Activated naive CD4-positive, alpha-beta T cell treated with anti-CD3 and anti-CD28 coated beads, Interleukin-2, amount 50 U/mL, for 72 hours (primary cell): Measurements from ENCODE around the gene PCDHA7. TPM values are rescaled to one million over a fixed set of nuclear protein-coding genes. Genes with fewer than 3 reads are reported as not detected.
"Not testable (repeated sequence)": the region's sequence is repeated elsewhere in the genome, so short reads cannot be mapped to it uniquely, and the experiment has no call there.

Experiments
- ATAC-seq, 2 donors: fragments of 150-1000 bp; cut with Tn5 transposase; 2 replicates each; pipeline ENCODE4 v1.10.0; 2021; ENCODE audit warnings: mild to moderate bottlenecking in 2 of 2, moderate library complexity in 2 of 2
- DNase-seq, 2 donors: peaks; one replicate each; pipeline ENCODE4 v3.0.0; 2021 to 2022; ENCODE audit warnings: low spot score in 2 of 2
- H3K27ac Mint-ChIP-seq, 2 donors: one replicate each; pipeline ENCODE4 v1.8.0; 2022; ENCODE audit warnings: mild to moderate bottlenecking in 2 of 2, mixed read lengths in 2 of 2
- H3K36me3 Mint-ChIP-seq, 2 donors: one replicate each; pipeline ENCODE4 v1.8.0; 2022; ENCODE audit warnings: mixed read lengths in 2 of 2
- H3K9me3 Mint-ChIP-seq, 2 donors: one replicate each; pipeline ENCODE4 v1.8.0; 2022; ENCODE audit warnings: mixed read lengths in 2 of 2
- total RNA-seq, 2 donors: library from RNA; stranded (reverse); gene quantifications; one replicate each; pipeline ENCODE4 v1.2.3, GENCODE V29; 2022

Gene PCDHA7
- not detected for total RNA-seq

- DNase-seq = no peak
- Mint-ChIP-seq H3K9me3 (peaks cover 10 to 29% of the 10 kb centered on the region in 2 donors), H3K36me3 (peaks cover 21 to 42% of the 10 kb centered on the region in 2 donors), H3K27ac (no peak within 1 kb of the TSS)
- no peak for ATAC-seq
Observed at GRCh38 chr5:140833993-140834392, at the start of gene PCDHA7. TSS of gene PCDHA7 (plus strand) at chr5:140834269. CDS start at chr5:140834384, 115 bp downstream.

- DNase-seq (no peak), ATAC-seq (no peak)
- H3K27ac Mint-ChIP-seq = peak within 1 kb of the TSS in 1 of 2 donors; percentile 55
- H3K36me3 Mint-ChIP-seq = peaks cover 47 to 64% of the 10 kb centered on the region in 2 donors
- peaks cover 29 to 34% of the 10 kb centered on the region in 2 donors for H3K9me3 Mint-ChIP-seq
Observed at GRCh38 chr5:140785905-140786686, 48.0 kb upstream of the PCDHA7 start, which contains the start of gene PCDHA1. TSS of gene PCDHA1 (plus strand) at chr5:140786140.

DNA sequence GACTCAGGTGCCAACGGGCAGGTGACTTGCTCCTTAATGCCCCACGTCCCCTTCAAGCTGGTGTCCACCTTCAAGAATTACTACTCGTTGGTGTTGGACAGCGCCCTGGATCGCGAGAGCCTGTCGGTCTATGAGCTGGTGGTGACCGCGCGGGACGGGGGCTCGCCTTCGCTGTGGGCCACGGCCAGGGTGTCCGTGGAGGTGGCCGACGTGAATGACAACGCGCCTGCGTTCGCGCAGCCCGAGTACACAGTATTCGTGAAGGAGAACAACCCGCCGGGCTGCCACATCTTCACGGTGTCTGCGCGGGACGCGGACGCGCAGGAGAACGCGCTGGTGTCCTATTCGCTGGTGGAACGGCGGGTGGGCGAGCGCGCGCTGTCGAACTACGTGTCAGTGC, 46.6 kb upstream of the PCDHA7 start:
- H3K36me3 Mint-ChIP-seq = peaks cover 45 to 53% of the 10 kb centered on the region in 2 donors
- peaks cover 28 to 31% of the 10 kb centered on the region in 2 donors for H3K9me3 Mint-ChIP-seq
- not testable (repeated sequence) for DNase-seq, ATAC-seq, H3K27ac Mint-ChIP-seq

GRCh38 chr5:140787849-140788504, 46.1 kb upstream of the PCDHA7 start:
- not testable (repeated sequence) for ATAC-seq, H3K27ac Mint-ChIP-seq, DNase-seq
- Mint-ChIP-seq H3K36me3 (peaks cover 44 to 52% of the 10 kb centered on the region in 2 donors), H3K9me3 (peaks cover 26 to 30% of the 10 kb centered on the region in 2 donors)

DNA sequence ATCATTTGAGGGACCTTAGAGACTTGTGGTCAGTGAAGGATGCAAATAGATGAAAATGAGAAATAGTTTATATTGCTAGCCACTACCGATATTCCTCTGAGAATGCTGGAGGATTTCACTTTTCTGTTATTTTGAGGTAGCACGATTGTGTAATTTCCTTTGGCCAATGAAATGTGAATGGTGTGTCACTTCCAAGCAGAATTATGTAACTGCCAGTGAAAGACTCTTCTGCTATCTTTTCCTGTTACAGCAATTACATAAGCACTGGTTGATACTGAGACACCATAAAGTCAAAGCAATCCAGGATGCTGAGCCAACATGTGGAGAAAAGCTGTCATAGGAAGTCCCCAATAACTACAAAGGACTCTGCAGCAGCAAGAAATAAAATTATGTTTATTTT, 43.0 kb upstream of the PCDHA7 start:
- ATAC-seq (no peak), DNase-seq (no peak)
- H3K36me3 Mint-ChIP-seq = peaks cover 44 to 51% of the 10 kb centered on the region in 2 donors
- peaks cover 25 to 32% of the 10 kb centered on the region in 2 donors for H3K9me3 Mint-ChIP-seq
- no peak overlapping the region for H3K27ac Mint-ChIP-seq

GRCh38 chr5:140794595-140795258, 39.3 kb upstream of the PCDHA7 start, which contains the start of gene PCDHA2:
TSS of gene PCDHA2 (plus strand) at chr5:140794852.
- ATAC-seq = no peak
- DNase-seq = no peak
- H3K36me3 Mint-ChIP-seq = peaks cover 19 to 29% of the 10 kb centered on the region in 2 donors
- H3K27ac Mint-ChIP-seq = no peak within 1 kb of the TSS
- peaks cover 18 to 24% of the 10 kb centered on the region in 2 donors for H3K9me3 Mint-ChIP-seq

- no peak for DNase-seq
- Mint-ChIP-seq H3K36me3 (peaks cover 17 to 27% of the 10 kb centered on the region in 2 donors), H3K27ac (no peak overlapping the region), H3K9me3 (peaks cover 20 to 25% of the 10 kb centered on the region in 2 donors)
- ATAC-seq = no peak
Observed at GRCh38 chr5:140795259-140795641, 38.8 kb upstream of the PCDHA7 start.

DNA sequence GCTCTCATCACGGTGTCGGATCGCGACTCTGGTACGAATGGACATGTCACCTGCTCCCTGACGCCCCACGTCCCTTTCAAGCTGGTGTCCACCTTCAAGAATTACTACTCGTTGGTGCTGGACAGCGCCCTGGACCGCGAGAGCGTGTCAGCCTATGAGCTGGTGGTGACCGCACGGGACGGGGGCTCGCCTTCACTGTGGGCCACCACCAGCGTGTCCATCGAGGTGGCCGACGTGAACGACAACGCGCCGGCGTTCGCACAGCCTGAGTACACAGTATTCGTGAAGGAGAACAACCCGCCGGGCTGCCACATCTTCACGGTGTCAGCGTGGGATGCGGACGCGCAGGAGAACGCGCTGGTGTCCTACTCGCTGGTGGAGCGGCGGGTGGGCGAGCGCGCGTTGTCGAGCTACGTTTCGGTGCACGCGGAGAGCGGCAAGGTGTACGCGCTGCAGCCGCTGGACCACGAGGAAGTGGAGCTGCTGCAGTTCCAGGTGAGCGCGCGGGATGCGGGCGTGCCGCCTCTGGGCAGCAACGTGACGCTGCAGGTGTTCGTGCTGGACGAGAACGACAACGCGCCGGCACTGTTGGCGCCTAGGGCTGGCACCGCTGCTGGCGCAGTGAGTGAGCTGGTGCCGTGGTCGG, 37.9 kb upstream of the PCDHA7 start:
- Mint-ChIP-seq H3K9me3 (peaks cover 17 to 22% of the 10 kb centered on the region in 2 donors), H3K36me3 (peaks cover 24 to 33% of the 10 kb centered on the region in 2 donors)
- DNase-seq, H3K27ac Mint-ChIP-seq, ATAC-seq: not testable (repeated sequence)

DNA sequence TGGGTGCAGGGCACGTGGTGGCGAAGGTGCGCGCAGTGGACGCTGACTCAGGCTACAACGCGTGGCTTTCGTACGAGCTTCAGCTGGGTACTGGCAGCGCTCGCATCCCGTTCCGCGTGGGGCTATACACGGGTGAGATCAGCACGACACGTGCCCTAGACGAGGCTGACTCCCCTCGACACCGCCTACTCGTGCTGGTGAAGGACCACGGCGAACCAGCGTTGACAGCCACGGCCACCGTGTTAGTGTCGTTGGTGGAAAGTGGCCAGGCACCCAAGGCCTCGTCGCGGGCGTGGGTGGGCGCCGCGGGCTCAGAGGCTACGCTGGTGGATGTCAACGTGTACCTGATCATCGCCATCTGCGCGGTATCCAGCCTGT, 37.4 kb upstream of the PCDHA7 start:
- DNase-seq (no peak), ATAC-seq (no peak)
- H3K27ac Mint-ChIP-seq = no peak overlapping the region
- peaks cover 14 to 24% of the 10 kb centered on the region in 2 donors for H3K9me3 Mint-ChIP-seq
- peaks cover 26 to 38% of the 10 kb centered on the region in 2 donors for H3K36me3 Mint-ChIP-seq

DNA sequence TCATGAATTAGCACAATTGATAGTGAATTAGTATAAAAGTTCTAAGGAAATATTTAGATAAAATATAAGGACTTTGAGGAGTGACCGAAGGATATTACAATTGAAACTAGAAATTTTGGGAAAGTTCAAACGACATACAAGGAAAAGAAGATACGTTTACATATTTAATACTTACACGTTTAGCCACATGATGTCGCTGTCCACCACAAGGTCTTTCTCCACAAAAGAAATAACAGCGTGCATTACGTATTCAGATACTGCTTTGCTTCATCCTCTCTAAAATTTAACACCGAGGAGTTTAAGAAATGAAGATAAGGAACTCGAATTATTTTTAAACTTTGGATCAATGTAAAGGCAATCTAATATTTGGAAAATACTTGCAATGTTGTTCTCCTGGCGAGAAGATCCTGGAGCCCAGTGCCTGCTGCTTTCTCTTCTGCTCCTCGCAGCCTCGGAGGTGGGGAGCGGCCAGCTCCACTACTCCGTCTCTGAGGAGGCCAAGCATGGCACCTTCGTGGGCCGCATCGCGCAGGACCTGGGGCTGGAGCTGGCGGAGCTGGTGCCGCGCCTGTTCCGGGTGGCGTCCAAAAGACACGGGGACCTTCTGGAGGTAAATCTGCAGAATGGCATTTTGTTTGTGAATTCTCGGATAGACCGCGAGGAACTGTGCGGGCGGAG, 33.1 kb upstream of the PCDHA7 start, which contains the start of gene PCDHA3:
Gene PCDHA3 (plus strand): TSS at position 242 of the 678 bp plus-strand sequence.
- H3K36me3 Mint-ChIP-seq = peaks cover 14 to 38% of the 10 kb centered on the region in 2 donors
- no peak for DNase-seq
- ATAC-seq = no peak
- H3K27ac Mint-ChIP-seq = peak within 1 kb of the TSS in 1 of 2 donors; percentile 55
- H3K9me3 Mint-ChIP-seq = peaks cover 5 to 29% of the 10 kb centered on the region in 2 donors

GRCh38 chr5:140801494-140801841, 32.6 kb upstream of the PCDHA7 start:
- H3K27ac Mint-ChIP-seq = no peak overlapping the region
- H3K36me3 Mint-ChIP-seq = peaks cover 14 to 38% of the 10 kb centered on the region in 2 donors
- ATAC-seq = no peak

DNA sequence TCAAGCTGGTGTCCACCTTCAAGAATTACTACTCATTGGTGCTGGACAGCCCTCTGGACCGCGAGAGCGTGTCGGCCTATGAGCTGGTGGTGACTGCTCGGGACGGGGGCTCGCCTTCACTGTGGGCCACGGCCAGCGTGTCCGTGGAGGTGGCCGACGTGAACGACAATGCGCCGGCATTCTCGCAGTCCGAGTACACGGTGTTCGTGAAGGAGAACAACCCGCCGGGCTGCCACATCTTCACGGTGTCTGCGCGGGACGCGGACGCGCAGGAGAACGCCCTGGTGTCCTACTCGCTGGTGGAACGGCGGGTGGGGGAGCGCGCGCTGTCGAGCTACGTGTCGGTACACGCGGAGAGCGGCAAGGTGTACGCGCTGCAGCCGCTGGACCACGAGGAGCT, 31.7 kb upstream of the PCDHA7 start:
- H3K36me3 Mint-ChIP-seq = peaks cover 15 to 45% of the 10 kb centered on the region in 2 donors
- H3K9me3 Mint-ChIP-seq = peaks cover 9 to 29% of the 10 kb centered on the region in 2 donors
- H3K27ac Mint-ChIP-seq, DNase-seq, ATAC-seq: not testable (repeated sequence)

More at GRCh38 chr5:140801494-140801841, 32.6 kb upstream of the PCDHA7 start:
- DNase-seq = no peak
- peaks cover 5 to 25% of the 10 kb centered on the region in 2 donors for H3K9me3 Mint-ChIP-seq

DNA sequence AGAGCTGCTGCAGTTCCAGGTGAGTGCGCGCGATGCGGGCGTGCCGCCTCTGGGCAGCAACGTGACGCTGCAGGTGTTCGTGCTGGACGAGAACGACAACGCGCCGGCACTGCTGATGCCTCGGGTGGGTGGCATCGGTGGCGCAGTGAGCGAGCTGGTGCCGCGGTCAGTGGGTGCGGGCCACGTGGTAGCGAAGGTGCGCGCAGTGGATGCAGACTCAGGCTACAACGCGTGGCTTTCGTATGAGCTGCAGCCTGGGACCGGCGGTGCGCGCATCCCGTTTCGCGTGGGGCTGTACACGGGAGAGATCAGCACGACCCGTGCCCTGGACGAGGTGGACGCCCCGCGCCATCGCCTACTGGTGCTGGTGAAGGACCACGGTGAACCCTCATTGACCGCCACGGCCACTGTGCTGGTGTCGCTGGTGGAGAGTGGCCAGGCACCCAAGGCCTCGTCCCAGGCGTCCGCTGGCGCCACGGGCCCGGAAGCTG, 31.2 kb upstream of the PCDHA7 start:
- Mint-ChIP-seq H3K36me3 (peaks cover 19 to 48% of the 10 kb centered on the region in 2 donors), H3K9me3 (peaks cover 9 to 31% of the 10 kb centered on the region in 2 donors), H3K27ac (no peak overlapping the region)
- DNase-seq (no peak), ATAC-seq (no peak)

GRCh38 chr5:140806834-140807775, 27.0 kb upstream of the PCDHA7 start, which contains the start of gene PCDHA4:
TSS of gene PCDHA4 (plus strand) at chr5:140807068.
- ATAC-seq (no peak), DNase-seq (peak in 1 of 2 donors; percentile 37)
- Mint-ChIP-seq H3K36me3 (peaks cover 14 to 56% of the 10 kb centered on the region in 2 donors), H3K27ac (peak within 1 kb of the TSS in 1 of 2 donors; percentile 10), H3K9me3 (peaks cover 4 to 40% of the 10 kb centered on the region in 2 donors)
